GM23248 (cell line): Measurements from ENCODE around the gene MEGF11.

Experiments
- EZH2 ChIP-seq: fragments of 200-600 bp; sonication (generic); IDR thresholded peaks from 2 replicates; pipeline ENCODE4 v1.6.1; 2018; ENCODE audit warnings: antibody characterized with exemption, mild to moderate bottlenecking; ENCODE audit not compliant: insufficient read depth, poor library complexity, severe bottlenecking
- EZH2phosphoT487 ChIP-seq: fragments of 200-600 bp; sonication (generic); IDR thresholded peaks from 2 replicates; pipeline ENCODE4 v1.6.1; 2018; ENCODE audit warnings: antibody characterized with exemption, moderate library complexity, mild to moderate bottlenecking, low read depth; ENCODE audit not compliant: insufficient read depth

- TF ChIP-seq EZH2 = no peak
- TF ChIP-seq EZH2phosphoT487 = no peak
These were observed 222.9 kb downstream of the MEGF11 start for GRCh38 chr15:66030650-66031049.
